IMR-90 (cell line): Measurements from ENCODE around the gene VILL. TPM values are rescaled to one million over a fixed set of nuclear protein-coding genes. Genes with fewer than 3 reads are reported as not detected.

Source experiments
- ATAC-seq: fragments of 200-7000 bp; cut with Tn5 transposase; 2 replicates; pipeline ENCODE4 v1.9.1; 2020; ENCODE audit warnings: low read depth, mild to moderate bottlenecking, moderate library complexity
- BruUV-seq: library from RNA; stranded (reverse); fragments of 400-500 nt; replicated peaks from 2 replicates; lab custom pipeline; 2021; lab: Mats Ljungman, UMichigan
- CTCF ChIA-PET: fragments of 300-600 bp; formaldehyde crosslinking; extraction: SDS; loops from one replicate; lab custom pipeline; 2021; ENCODE audit warnings: antibody characterized with exemption; lab: Yijun Ruan, JAX
- POLR2A ChIA-PET: fragments of 300-600 bp; sonication (Branson Sonifier 250); formaldehyde crosslinking; loops from one replicate; lab custom pipeline; 2022; ENCODE audit warnings: antibody characterized with exemption; ENCODE audit not compliant: unreplicated experiment; lab: Charles Lee
- DNase-seq: peaks from one replicate; pipeline ENCODE4 v3.0.0; 2013
- H2AFZ ChIP-seq: replicated peaks from 2 replicates; pipeline ENCODE3; 2013; ENCODE audit warnings: low read length, mild to moderate bottlenecking; ENCODE audit not compliant: poor library complexity
- H2AK5ac ChIP-seq: 2 replicates; pipeline ENCODE4 v1.6.1; 2013; ENCODE audit warnings: low read depth, low read length, inconsistent platforms
- H2AK9ac ChIP-seq: replicated peaks from 2 replicates; pipeline ENCODE3; 2013; ENCODE audit warnings: mild to moderate bottlenecking, low read depth, low read length, moderate library complexity; ENCODE audit not compliant: poor library complexity
- H2BK120ac ChIP-seq: 2 replicates; pipeline ENCODE4 v1.6.1; 2013; ENCODE audit warnings: low read depth, low read length, inconsistent platforms
- H2BK15ac ChIP-seq: 3 replicates; pipeline ENCODE4 v1.6.1; 2013; ENCODE audit warnings: low read depth, low read length, inconsistent platforms
- H2BK20ac ChIP-seq: 2 replicates; pipeline ENCODE4 v1.6.1; 2013; ENCODE audit warnings: low read depth, mild to moderate bottlenecking, inconsistent platforms, low read length, moderate library complexity
- H2BK5ac ChIP-seq: 2 replicates; pipeline ENCODE4 v1.6.1; 2013; ENCODE audit warnings: mild to moderate bottlenecking, low read depth, low read length, inconsistent platforms; ENCODE audit not compliant: poor library complexity, severe bottlenecking
- H3K14ac ChIP-seq: replicated peaks from 2 replicates; pipeline ENCODE4 v1.6.1; 2013; ENCODE audit warnings: low read depth, low read length, inconsistent platforms
- H3K18ac ChIP-seq: 2 replicates; pipeline ENCODE4 v1.6.1; 2013; ENCODE audit warnings: low read depth, low read length, control low read depth
- H3K23ac ChIP-seq: 2 replicates; pipeline ENCODE4 v1.6.1; 2013; ENCODE audit warnings: low read depth, low read length, inconsistent platforms
- H3K27ac ChIP-seq: 2 replicates; pipeline ENCODE4 v1.5.1; 2013; ENCODE audit warnings: mild to moderate bottlenecking, control low read depth, low read length; ENCODE audit not compliant: insufficient read depth
- H3K27me3 ChIP-seq: 2 replicates; pipeline ENCODE4 v1.6.1; 2013; ENCODE audit warnings: low read length; ENCODE audit not compliant: control insufficient read depth, insufficient read depth
- H3K36me3 ChIP-seq: 2 replicates; pipeline ENCODE4 v1.6.1; 2013; ENCODE audit warnings: low read length, mixed read lengths; ENCODE audit not compliant: control insufficient read depth, insufficient read depth
- H3K4ac ChIP-seq: 2 replicates; pipeline ENCODE4 v1.6.1; 2013; ENCODE audit warnings: low read depth, low read length, inconsistent platforms
- H3K4me1 ChIP-seq: 2 replicates; pipeline ENCODE4 v1.6.1; 2013; ENCODE audit warnings: low read length, mixed read lengths; ENCODE audit not compliant: control insufficient read depth, insufficient read depth
- H3K4me2 ChIP-seq: 2 replicates; pipeline ENCODE4 v1.6.1; 2013; ENCODE audit warnings: low read depth, mild to moderate bottlenecking, control low read depth, low read length, moderate library complexity
- H3K4me3 ChIP-seq: 2 replicates; pipeline ENCODE4 v1.5.1; 2013; ENCODE audit warnings: low read depth, mild to moderate bottlenecking, control low read depth, low read length, moderate library complexity; ENCODE audit not compliant: insufficient read depth
- H3K56ac ChIP-seq: 2 replicates; pipeline ENCODE4 v1.6.1; 2013; ENCODE audit warnings: low read length, inconsistent platforms; ENCODE audit not compliant: insufficient read depth; ENCODE audit errors: extremely low read depth
- H3K79me1 ChIP-seq, 2 experiments: 2 replicates each; pipeline ENCODE4 v1.6.1; 2013; ENCODE audit warnings: low read length in 2 of 2, inconsistent platforms in 1 of 2, low read depth in 1 of 2
- H3K9ac ChIP-seq: 2 replicates; pipeline ENCODE4 v1.6.1; 2013; ENCODE audit warnings: low read depth, low read length, control low read depth
- H3K9me1 ChIP-seq: 2 replicates; pipeline ENCODE4 v1.6.1; 2013; ENCODE audit warnings: low read length, inconsistent platforms; ENCODE audit not compliant: insufficient read depth
- H3K9me3 ChIP-seq: 2 replicates; pipeline ENCODE4 v1.6.1; 2013; ENCODE audit warnings: low read length; ENCODE audit not compliant: control insufficient read depth, insufficient read depth
- H4K20me1 ChIP-seq: 2 replicates; pipeline ENCODE4 v1.6.1; 2013; ENCODE audit warnings: low read length, inconsistent platforms; ENCODE audit not compliant: insufficient read depth
- H4K5ac ChIP-seq: 2 replicates; pipeline ENCODE4 v1.6.1; 2013; ENCODE audit warnings: mild to moderate bottlenecking, low read depth, low read length, control low read depth
- H4K8ac ChIP-seq, 2 experiments: 2 replicates each; pipeline ENCODE4 v1.6.1; 2013; ENCODE audit warnings: low read depth in 2 of 2, low read length in 2 of 2, control low read depth in 1 of 2, inconsistent platforms in 1 of 2
- H4K91ac ChIP-seq: 2 replicates; pipeline ENCODE4 v1.6.1; 2013; ENCODE audit warnings: low read depth, low read length, inconsistent platforms; ENCODE audit not compliant: insufficient read depth
- BHLHE40 ChIP-seq: fragments of 150-350 bp; IDR thresholded peaks from 2 replicates; pipeline ENCODE4 v1.6.1; 2016; ENCODE audit warnings: mild to moderate bottlenecking, low read depth, low read length
- CEBPB ChIP-seq: IDR thresholded peaks from 2 replicates; pipeline ENCODE4 v1.6.1; 2012; ENCODE audit warnings: low read depth, low read length, improper control_type of control experiment
- ELK1 ChIP-seq: fragments of 150-350 bp; IDR thresholded peaks from 2 replicates; pipeline ENCODE4 v1.6.1; 2016; ENCODE audit warnings: low read depth, mild to moderate bottlenecking, low read length, moderate library complexity, borderline replicate concordance
- NFE2L2 ChIP-seq: fragments of 150-350 bp; IDR thresholded peaks from 2 replicates; pipeline ENCODE4 v1.6.1; 2016; ENCODE audit warnings: low read depth, mild to moderate bottlenecking, low read length
- WGBS, 2 experiments: methylation state at CpG; one replicate each; pipeline versions ENCODE4 v1.1.5 to v1.1.7; 2013; ENCODE audit warnings: missing lambda C conversion rate in 2 of 2; ENCODE audit not compliant: insufficient read length in 1 of 2; ENCODE audit errors: extremely low coverage in 2 of 2; 5-methylcytosine and 5-hydroxymethylcytosine counted together
- dilution Hi-C: fragments of 300-500 bp; cut with HindIII; formaldehyde crosslinking; loops from one replicate; pipeline ENCODE4 v1.14.3; 2018; ENCODE audit warnings: low sequenced_read_pairs; ENCODE audit not compliant: unreplicated experiment
- in situ Hi-C: fragments of 300-500 bp; cut with MboI; formaldehyde crosslinking; loops from 3 replicates; pipeline ENCODE4 v1.14.3; 2019; ENCODE audit warnings: low sequenced_read_pairs, inconsistent platforms, mixed read lengths
- intact Hi-C: fragments of 100-400 bp; cut with micrococcal nuclease; formaldehyde crosslinking; loops from 2 replicates; pipeline ENCODE4 v1.10.0; 2022
- polyA plus RNA-seq, 3 experiments: library from polyadenylated mRNA; depleted of rRNA; stranded (reverse); fragments of >200 nt; gene quantifications; 2 replicates each; pipeline ENCODE4 v1.2.3, GENCODE V29; 2012; ENCODE audit warnings: low replicate concordance in 1 of 3
- total RNA-seq: library from RNA; depleted of rRNA; stranded (reverse); fragments of >200 nt; gene quantifications from 2 replicates; pipeline ENCODE4 v1.2.3, GENCODE V29; 2012

Gene VILL
- total and polyA plus RNA-seq, 2 of the 4 experiments (the other 2 are of a cell fraction), result 2.3 to 4.7 TPM

- peaks cover 14% of the 10 kb centered on the region for H3K9me1 ChIP-seq
- H2BK120ac ChIP-seq, result no peak overlapping the region
- no peaks in the 10 kb centered on the region for H3K9me3 ChIP-seq
- no peak overlapping the region for H3K56ac ChIP-seq
- TF ChIP-seq NFE2L2 (no peak), ELK1 (no peak), BHLHE40 (no peak), CEBPB (no peak)
- H2AK9ac ChIP-seq, result no peak overlapping the region
- POLR2A ChIA-PET, result no interaction called here
- no peak overlapping the region for H2AK5ac ChIP-seq
- no peaks in the 10 kb centered on the region for H3K27me3 ChIP-seq
- no peak overlapping the region for H3K27ac ChIP-seq
- in situ Hi-C loops, result no loop called here
- H3K4me3 ChIP-seq, result no peak overlapping the region
- CTCF ChIA-PET, result no interaction called here
- no TSS peak for BruUV-seq
- no peak overlapping the region for H3K18ac ChIP-seq
- intact Hi-C loops, result no loop called here
- peaks cover 8% of the 10 kb centered on the region; the same call in 1 of the 2 replicates for H4K20me1 ChIP-seq
- no peak overlapping the region for H3K14ac ChIP-seq
- H4K91ac ChIP-seq, result no peak overlapping the region
- H3K79me1 ChIP-seq, result peaks cover 3 to 12% of the 10 kb centered on the region in 2 experiments; a peak in 1 of 4 replicates
- H3K36me3 ChIP-seq, result peaks cover 7% of the 10 kb centered on the region
- WGBS, 2 experiments, result 90% methylated on average over 2 of the region's 6 CpGs; no CpG with 5 or more reads in 1 of the 2 experiments
- no peak overlapping the region for H2AFZ ChIP-seq
- dilution Hi-C loops, result no loop called here
- H3K4me1 ChIP-seq, result peaks cover 10% of the 10 kb centered on the region
- ATAC-seq (no peak), DNase-seq (no peak)
- H2BK20ac ChIP-seq, result no peak overlapping the region
- no peak overlapping the region for H2BK15ac ChIP-seq
- no peak overlapping the region for H3K9ac ChIP-seq
- H3K23ac ChIP-seq, result no peak overlapping the region
- no peak overlapping the region for H4K8ac ChIP-seq
- no peak overlapping the region for H2BK5ac ChIP-seq
- H3K4me2 ChIP-seq, result no peak overlapping the region
- no peak overlapping the region for H3K4ac ChIP-seq
- no peak overlapping the region for H4K5ac ChIP-seq
Observed at GRCh38 chr3:38000965-38001455, 10.4 kb downstream of the VILL start.
